Colonic mucosa (tissue), 4 donors: ENCODE data around the gene MXRA7. TPM values are rescaled to one million over a fixed set of nuclear protein-coding genes. Genes with fewer than 3 reads are reported as not detected.
"Not testable (repeated sequence)": the region's sequence is repeated elsewhere in the genome, so short reads cannot be mapped to it uniquely, and the experiment has no call there.

Experiments used
- DNase-seq: peaks from one replicate; pipeline ENCODE4 v3.0.0-alpha.2; 2020
- H3K27ac ChIP-seq: fragments of 200-600 bp; one replicate; pipeline ENCODE4 v1.8.0; 2021
- H3K27me3 ChIP-seq: fragments of 200-600 bp; one replicate; pipeline ENCODE4 v1.8.0; 2021
- H3K36me3 ChIP-seq: fragments of 200-600 bp; one replicate; pipeline ENCODE4 v1.8.0; 2021
- H3K4me1 ChIP-seq: fragments of 200-600 bp; one replicate; pipeline ENCODE4 v1.8.0; 2021; ENCODE audit warnings: mild to moderate bottlenecking
- H3K4me3 ChIP-seq: fragments of 200-600 bp; one replicate; pipeline ENCODE4 v1.8.0; 2021
- H3K9ac ChIP-seq, 2 donors: one replicate each; pipeline ENCODE4 v1.7.0; 2013; ENCODE audit warnings: control low read depth in 2 of 2, low read depth in 2 of 2, low read length in 2 of 2
- H3K9me3 ChIP-seq: fragments of 200-600 bp; one replicate; pipeline ENCODE4 v1.8.0; 2021
- CTCF ChIP-seq: fragments of 200-600 bp; IDR thresholded peaks from one replicate; pipeline ENCODE4 v1.8.0; 2022; ENCODE audit warnings: antibody characterized with exemption, mild to moderate bottlenecking
- intact Hi-C: fragments of 100-400 bp; cut with DNase I; formaldehyde crosslinking; loops from one replicate; pipeline ENCODE4 v1.14.1; 2022
- total RNA-seq, 2 donors: library from RNA; stranded (reverse); fragmentation: NEBNext Ultra II Directional in 1 of 2; extraction: Animal tissue kit (Norgen Biotek cat#: 25700) in 1 of 2; gene quantifications; one replicate each; pipeline ENCODE4 v1.2.1, GENCODE V29; 2021
- donor health status: healthy.
- donor health status: DM: no; HTN: no; CAD: no.
- donor health status: DM: no; HTN: no; CAD: no.

MXRA7 gene
- total RNA-seq, 2 donors from 2014 or later: 20.3 to 39.3 TPM

- H3K9me3 ChIP-seq: no peaks in the 10 kb centered on the region
- intact Hi-C loops: no loop called here
- H3K27ac ChIP-seq: no peak overlapping the region
Measured at GRCh38 chr17:76702076-76702475, 8.7 kb downstream of the MXRA7 start.

GRCh38 chr17:76701471-76701967 is 9.2 kb downstream of the MXRA7 start:
- TF ChIP-seq CTCF: no peak
- no peaks in the 10 kb centered on the region for H3K9me3 ChIP-seq
- no peaks in the 10 kb centered on the region for H3K36me3 ChIP-seq
- H3K9ac ChIP-seq: peak overlapping the region; percentile 24 to 51
- intact Hi-C loops: no loop called here
- peak overlapping the region; percentile 40 for H3K27ac ChIP-seq
- no peak for DNase-seq
- no peak overlapping the region for H3K4me3 ChIP-seq
- H3K4me1 ChIP-seq: no peaks in the 10 kb centered on the region
- no peaks in the 10 kb centered on the region for H3K27me3 ChIP-seq

More at GRCh38 chr17:76702076-76702475, 8.7 kb downstream of the MXRA7 start:
- TF ChIP-seq CTCF: no peak
- Histone ChIP-seq H3K4me3 (no peak overlapping the region), H3K27me3 (no peaks in the 10 kb centered on the region), H3K4me1 (no peaks in the 10 kb centered on the region), H3K36me3 (no peaks in the 10 kb centered on the region), H3K9ac (no peak overlapping the region)
- no peak for DNase-seq

GRCh38 chr17:76700617-76701470 is 9.9 kb downstream of the MXRA7 start:
- Histone ChIP-seq H3K4me3 (no peak overlapping the region), H3K27me3 (no peaks in the 10 kb centered on the region), H3K9ac (peak overlapping the region; percentile 51 to 56), H3K36me3 (no peaks in the 10 kb centered on the region), H3K4me1 (no peaks in the 10 kb centered on the region), H3K9me3 (no peaks in the 10 kb centered on the region), H3K27ac (peak overlapping the region; percentile 63)
- TF ChIP-seq CTCF: no peak
- DNase-seq: no peak
- intact Hi-C loops: no loop called here

- Histone ChIP-seq H3K27me3 (no peaks in the 10 kb centered on the region), H3K9ac (peak overlapping the region; percentile 2 to 56), H3K36me3 (no peaks in the 10 kb centered on the region), H3K4me3 (no peak overlapping the region), H3K4me1 (no peaks in the 10 kb centered on the region), H3K27ac (peak overlapping the region; percentile 63), H3K9me3 (no peaks in the 10 kb centered on the region)
- no peak for DNase-seq
- intact Hi-C loops: no loop called here
- TF ChIP-seq CTCF: no peak
Measured at GRCh38 chr17:76700270-76700616, 10.5 kb downstream of the MXRA7 start.

- intact Hi-C loops, H3K27ac ChIP-seq, H3K27me3 ChIP-seq, H3K9ac ChIP-seq, DNase-seq, H3K9me3 ChIP-seq, H3K4me1 ChIP-seq, H3K4me3 ChIP-seq, H3K36me3 ChIP-seq: not testable (repeated sequence)
Measured at GRCh38 chr17:76698466-76698977, 12.2 kb downstream of the MXRA7 start.
